NCI-H524 (cell line): ENCODE data around the gene CLN3.
"Not testable (repeated sequence)": the region's sequence is repeated elsewhere in the genome, so short reads cannot be mapped to it uniquely, and the experiment has no call there.

Source experiments
- DNase-seq, 2 experiments: peaks; one replicate each; lab custom pipeline; 2025; lab: John Stamatoyannopoulos, UW

The CLN3 gene

GRCh38 chr16:28513484-28514181 lies 21.8 kb upstream of the CLN3 start:
- DNase-seq: no peak

DNA sequence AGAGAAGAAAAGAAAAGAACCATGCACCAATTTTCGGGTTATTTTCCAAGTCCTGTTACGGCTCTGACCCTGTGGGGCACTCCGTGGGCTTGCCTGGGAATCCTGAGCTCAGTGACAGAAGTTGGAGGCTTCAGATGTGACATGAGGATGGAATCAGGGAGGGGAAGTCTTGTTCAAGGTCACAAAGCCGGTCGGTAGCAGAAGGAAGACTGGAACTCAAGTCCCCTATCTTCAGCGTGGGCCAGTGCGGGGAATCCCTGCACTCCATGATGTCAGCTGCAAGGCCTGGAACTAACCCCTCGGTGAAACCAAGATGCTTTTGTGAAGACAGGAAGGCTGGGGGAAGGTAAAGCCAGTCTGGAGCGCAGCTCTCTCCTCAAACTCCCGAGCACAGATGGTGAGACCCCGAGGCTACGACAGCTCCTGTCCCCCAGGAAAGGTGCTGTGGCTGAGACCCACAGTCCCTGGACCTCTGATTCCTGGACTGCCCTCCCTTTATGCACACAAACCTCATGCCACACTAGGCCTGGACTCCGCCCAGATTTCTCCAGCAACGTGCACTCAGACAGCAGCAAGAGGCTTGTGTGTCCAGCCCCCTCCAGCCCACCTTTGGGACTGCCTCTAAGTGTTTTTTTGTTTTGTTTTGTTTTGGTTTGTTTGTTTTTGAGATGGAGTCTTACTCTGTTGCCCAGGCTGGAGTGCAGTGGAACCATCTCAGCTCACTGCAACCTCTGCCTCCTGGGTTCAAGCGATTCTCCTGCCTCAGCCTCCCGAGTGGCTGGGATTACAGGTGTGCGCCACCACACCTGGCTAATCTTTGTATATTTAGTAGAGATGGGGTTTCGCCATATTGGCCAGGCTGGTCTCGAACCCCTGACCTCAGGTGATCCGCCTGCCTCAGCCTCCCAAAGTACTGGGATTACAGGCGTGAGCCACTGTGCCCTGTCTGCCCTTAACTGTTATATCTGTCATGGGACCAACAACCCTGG lies 20.2 kb upstream of the CLN3 start:
- no peak for DNase-seq

- no peak for DNase-seq
Measured at GRCh38 chr16:28511031-28511430, 19.2 kb upstream of the CLN3 start.

- no peak for DNase-seq
Measured at GRCh38 chr16:28505489-28506137, 13.7 kb upstream of the CLN3 start.

DNA sequence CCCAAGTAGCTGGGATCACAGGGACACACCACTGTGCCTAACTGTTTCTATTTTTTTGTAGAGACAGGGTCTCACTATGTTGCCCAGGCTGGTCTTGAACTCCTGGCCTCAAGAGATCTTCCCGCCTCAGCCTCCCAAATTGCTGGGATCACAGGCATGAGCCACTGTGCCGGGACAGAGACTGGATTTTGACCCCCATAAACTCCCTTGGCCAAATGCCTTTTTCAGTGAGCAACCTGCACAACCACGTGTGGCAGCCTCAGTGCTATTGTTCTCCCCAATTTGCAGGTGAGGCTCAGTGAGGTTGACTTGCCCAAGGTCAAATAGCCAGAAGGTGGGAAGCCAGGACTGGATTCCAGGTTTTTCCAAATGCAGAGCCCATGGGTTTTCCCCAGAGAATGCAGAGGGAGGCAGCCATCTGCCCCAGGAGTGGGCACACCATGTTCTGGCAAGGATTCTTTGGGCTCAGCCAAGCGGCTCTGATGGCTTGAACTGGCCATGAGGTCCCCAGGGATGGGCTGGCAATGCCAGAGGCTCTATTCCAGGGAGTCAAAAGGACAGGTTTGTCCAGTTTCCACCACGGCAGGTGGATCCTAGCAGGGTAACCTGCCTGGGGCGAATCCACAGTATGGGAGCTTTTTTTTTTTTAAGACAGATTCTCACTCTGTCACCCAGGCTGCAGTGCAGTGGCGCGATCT lies 13.0 kb upstream of the CLN3 start:
- no peak for DNase-seq

GRCh38 chr16:28503470-28504259 lies 11.8 kb upstream of the CLN3 start:
- no peak for DNase-seq

- DNase-seq: no peak
Measured at GRCh38 chr16:28502290-28502689, 10.4 kb upstream of the CLN3 start.

DNA sequence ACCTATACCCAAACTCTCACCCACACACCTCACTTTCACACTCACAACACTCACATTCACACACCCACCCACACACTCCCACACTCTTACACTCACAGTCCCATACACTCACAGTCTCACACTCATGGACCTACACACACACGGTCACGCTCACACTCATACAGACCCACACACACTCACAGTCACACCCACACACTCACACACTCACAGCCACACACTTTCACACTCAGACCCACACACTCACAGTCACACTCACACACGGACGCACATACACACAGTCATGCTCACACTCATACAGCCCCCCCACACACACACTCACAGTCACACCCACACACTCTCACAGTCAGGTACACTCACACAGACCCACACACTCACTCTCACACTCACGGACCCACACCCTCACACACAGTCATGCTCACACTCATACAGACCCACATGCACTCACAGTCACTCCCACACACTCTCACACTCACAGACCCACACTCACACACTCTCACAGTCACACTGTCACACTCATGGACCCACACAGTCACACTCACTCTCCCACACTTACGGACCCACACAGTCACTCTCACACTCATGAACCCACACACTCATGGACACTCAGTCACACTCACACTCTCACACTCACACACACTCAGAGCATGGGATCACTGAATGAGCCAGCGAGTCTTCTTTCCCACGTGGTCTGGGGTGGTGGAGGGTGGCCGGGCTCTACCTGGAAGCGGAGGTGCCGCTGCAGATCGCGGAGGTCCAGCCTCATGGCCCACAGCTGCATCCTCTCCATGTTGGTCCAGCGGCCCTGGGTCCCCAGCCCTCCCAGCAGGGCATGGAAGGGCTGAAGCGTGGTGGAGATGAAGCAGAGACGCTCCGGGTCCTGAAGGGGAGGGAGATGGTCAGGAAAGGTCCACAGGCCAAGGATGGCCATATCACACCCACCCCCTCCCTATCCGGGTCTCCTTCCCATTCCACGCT lies 9.7 kb upstream of the CLN3 start:
- DNase-seq: no peak

DNA sequence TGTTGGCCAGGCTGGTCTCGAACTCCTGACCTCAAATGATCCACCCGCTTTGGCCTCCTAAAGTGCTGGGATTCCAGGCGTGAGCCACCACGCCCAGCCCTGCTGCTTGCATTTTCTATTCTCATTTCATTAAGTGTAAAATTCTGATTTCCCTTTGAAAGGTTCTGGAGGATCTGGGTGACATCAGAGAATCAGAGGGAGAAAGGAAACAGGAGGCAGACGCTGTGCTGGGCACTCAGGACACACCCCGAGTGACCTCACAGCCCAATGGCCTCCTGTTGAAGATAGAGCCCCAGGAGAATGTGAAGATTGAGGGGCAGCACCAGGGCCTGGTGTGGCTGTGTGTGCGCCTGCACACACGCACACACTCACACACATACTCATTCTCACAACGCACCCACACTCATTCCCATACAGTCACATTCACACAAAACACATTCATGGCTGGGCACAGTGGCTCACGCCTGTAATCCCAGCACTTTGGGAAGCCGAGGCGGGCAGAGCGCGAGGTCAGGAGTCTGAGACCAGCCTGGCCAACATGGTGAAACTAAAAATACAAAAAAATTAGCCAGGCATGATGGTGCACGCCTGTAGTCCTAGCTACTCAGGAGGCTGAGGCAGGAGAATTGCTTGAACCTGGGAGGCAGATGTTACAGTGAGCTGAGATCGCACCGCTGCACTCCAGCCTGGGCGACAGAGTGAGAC lies 8.8 kb upstream of the CLN3 start:
- DNase-seq: not testable (repeated sequence)

- no peak for DNase-seq
Measured at GRCh38 chr16:28499854-28500253, 8.0 kb upstream of the CLN3 start.

- DNase-seq: no peak
Measured at GRCh38 chr16:28498666-28499381, 7.0 kb upstream of the CLN3 start.

- no peak for DNase-seq
Measured at GRCh38 chr16:28497861-28498599, 6.2 kb upstream of the CLN3 start.

GRCh38 chr16:28497386-28497785 lies 5.5 kb upstream of the CLN3 start:
- no peak for DNase-seq

- DNase-seq: no peak
Measured at GRCh38 chr16:28496844-28497243, 5.0 kb upstream of the CLN3 start.

GRCh38 chr16:28495795-28496749 lies 4.2 kb upstream of the CLN3 start:
- DNase-seq: no peak

DNA sequence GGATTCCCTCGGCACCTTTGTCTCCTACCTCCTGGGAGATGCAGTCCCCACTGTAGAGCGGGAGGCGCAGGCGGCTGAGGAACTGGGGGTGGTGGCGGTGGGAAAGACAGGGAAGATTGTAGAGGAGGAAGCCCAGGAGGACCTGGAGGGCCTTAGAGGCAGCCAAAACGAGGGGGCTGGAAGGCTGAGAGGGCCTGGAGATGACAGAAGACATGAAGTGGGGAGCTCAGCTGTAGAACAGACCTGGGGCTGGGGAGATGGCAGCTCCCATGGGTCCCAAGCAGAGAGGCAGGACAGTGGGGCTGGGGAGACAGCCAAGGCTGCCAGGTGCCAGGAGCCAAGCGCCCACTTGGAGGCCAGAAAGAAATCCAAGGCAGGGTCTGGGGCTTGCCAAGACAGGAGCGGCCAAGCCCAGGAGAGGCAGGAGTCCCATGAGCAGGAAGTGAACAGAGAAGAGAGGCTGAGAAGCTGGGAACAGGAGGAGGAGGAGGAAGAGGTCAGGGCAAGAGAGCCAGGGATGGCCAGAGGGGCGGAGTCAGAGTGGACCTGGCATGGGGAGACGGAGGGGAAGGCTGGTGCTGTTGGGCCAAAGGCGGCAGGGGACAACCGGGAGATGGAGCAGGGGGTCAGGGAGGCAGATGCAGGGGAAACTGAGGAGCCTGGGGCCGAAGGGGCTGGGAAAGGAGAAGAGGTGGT lies 3.4 kb upstream of the CLN3 start:
- DNase-seq: no peak
